H1 (cell line): ENCODE data around the gene TUT4. TPM values are rescaled to one million over a fixed set of nuclear protein-coding genes. Genes with fewer than 3 reads are reported as not detected.

Source experiments
- CTCF ChIA-PET: fragments of 300-600 bp; sonication (Branson Sonifier 250); formaldehyde crosslinking; loops from one replicate; lab custom pipeline; 2021; ENCODE audit not compliant: partially characterized antibody; lab: Charles Lee
- POLR2A ChIA-PET: fragments of 300-600 bp; sonication (Branson Sonifier 250); formaldehyde crosslinking; loops from one replicate; lab custom pipeline; 2021; ENCODE audit warnings: inconsistent platforms; ENCODE audit not compliant: partially characterized antibody; lab: Charles Lee
- DNase-seq, 2 experiments: peaks; one replicate each; pipeline versions ENCODE4 v3.0.0 to v3.0.0-alpha.2; 2010 to 2022; ENCODE audit warnings: low spot score in 2 of 2, low read depth in 1 of 2, mixed read lengths in 1 of 2
- FAIRE-seq: peaks from 2 replicates; lab custom pipeline; 2011; peaks lifted over from hg19 to GRCh38; lab: Jason Lieb, UNC
- H2AFZ ChIP-seq: 2 replicates; pipeline ENCODE4 v1.8.1; 2012; ENCODE audit warnings: low read length, inconsistent platforms
- H2AK5ac ChIP-seq: 2 replicates; pipeline ENCODE4 v1.6.1; 2013; ENCODE audit warnings: low read depth, low read length
- H2BK120ac ChIP-seq: replicated peaks from 2 replicates; pipeline ENCODE3; 2013; ENCODE audit warnings: low read depth, low read length, inconsistent platforms
- H2BK12ac ChIP-seq: 2 replicates; pipeline ENCODE4 v1.6.1; 2013; ENCODE audit warnings: low read depth, low read length
- H2BK15ac ChIP-seq: 2 replicates; pipeline ENCODE4 v1.6.1; 2013; ENCODE audit warnings: low read length
- H2BK20ac ChIP-seq: 2 replicates; pipeline ENCODE4 v1.6.1; 2013; ENCODE audit warnings: low read length
- H2BK5ac ChIP-seq: 2 replicates; pipeline ENCODE4 v1.6.1; 2013; ENCODE audit warnings: low read depth, low read length
- H3K14ac ChIP-seq: 2 replicates; pipeline ENCODE4 v1.6.1; 2013; ENCODE audit warnings: inconsistent platforms; ENCODE audit not compliant: insufficient read length
- H3K18ac ChIP-seq: 2 replicates; pipeline ENCODE4 v1.6.1; 2013; ENCODE audit warnings: low read length; ENCODE audit errors: extremely low read depth
- H3K23ac ChIP-seq: 2 replicates; pipeline ENCODE4 v1.6.1; 2013; ENCODE audit warnings: inconsistent platforms; ENCODE audit not compliant: insufficient read length
- H3K23me2 ChIP-seq: 2 replicates; pipeline ENCODE4 v1.6.1; 2013; ENCODE audit warnings: low read depth, low read length
- H3K27ac ChIP-seq: 2 replicates; pipeline ENCODE4 v1.6.1; 2011; ENCODE audit warnings: low read depth, low read length, inconsistent platforms
- H3K27me3 ChIP-seq, 4 experiments: replicated peaks in 1 of 4; 1 replicate in 1 of 4; 2 replicates in 3 of 4; pipeline versions ENCODE4 v1.6.1 to v1.8.1; 2011 to 2013; ENCODE audit warnings: low read length in 3 of 4, mild to moderate bottlenecking in 3 of 4, inconsistent platforms in 2 of 4, mixed read lengths in 2 of 4, moderate library complexity in 1 of 4; ENCODE audit not compliant: control insufficient read depth in 3 of 4, insufficient read depth in 3 of 4; ENCODE audit errors: extremely low read depth in 1 of 4
- H3K36me3 ChIP-seq, 4 experiments: 2 replicates each; pipeline versions ENCODE4 v1.6.1 to v1.8.1; 2011 to 2013; ENCODE audit warnings: mild to moderate bottlenecking in 4 of 4, low read length in 3 of 4, moderate library complexity in 2 of 4, control low read depth in 1 of 4, inconsistent platforms in 1 of 4; ENCODE audit not compliant: insufficient read depth in 4 of 4, control insufficient read depth in 2 of 4
- H3K4ac ChIP-seq: replicated peaks from 2 replicates; pipeline ENCODE3; 2013; ENCODE audit warnings: low read length, low read depth, mixed read lengths, inconsistent platforms; ENCODE audit not compliant: insufficient read length
- H3K4me1 ChIP-seq, 4 experiments: replicated peaks in 1 of 4; 1 replicate in 1 of 4; 2 replicates in 3 of 4; pipeline versions ENCODE4 v1.6.1 to v1.8.1; 2011 to 2013; ENCODE audit warnings: low read length in 3 of 4, inconsistent platforms in 2 of 4, mixed read lengths in 1 of 4; ENCODE audit not compliant: insufficient read depth in 4 of 4, control insufficient read depth in 3 of 4
- H3K4me2 ChIP-seq, 2 experiments: 2 replicates each; pipeline versions ENCODE4 v1.6.1 to v1.8.1; 2011 to 2013; ENCODE audit warnings: low read depth in 2 of 2, low read length in 2 of 2, control low read depth in 1 of 2, inconsistent platforms in 1 of 2, mild to moderate bottlenecking in 1 of 2; ENCODE audit not compliant: insufficient read depth in 1 of 2
- H3K4me3 ChIP-seq, 4 experiments: fragments of 200-600, 300-600 bp in 1 of 4; sonication (generic), shearing (Covaris generic), sonication (Bioruptor Twin) in 1 of 4; 2 replicates each; pipeline versions ENCODE4 v1.5.1 to v1.8.1; 2011 to 2016; ENCODE audit warnings: low read length in 4 of 4, low read depth in 3 of 4, control low read depth in 2 of 4, inconsistent platforms in 2 of 4, mild to moderate bottlenecking in 2 of 4, mixed read lengths in 1 of 4, moderate library complexity in 1 of 4; ENCODE audit not compliant: insufficient read depth in 2 of 4; ENCODE audit errors: extremely low read depth in 1 of 4
- H3K56ac ChIP-seq: replicated peaks from 2 replicates; pipeline ENCODE3; 2013; ENCODE audit warnings: low read depth, mild to moderate bottlenecking, mixed read lengths, low read length, inconsistent platforms; ENCODE audit not compliant: insufficient read length
- H3K79me1 ChIP-seq: 2 replicates; pipeline ENCODE4 v1.6.1; 2013; ENCODE audit warnings: low read depth, low read length, control low read depth
- H3K79me2 ChIP-seq, 2 experiments: 2 replicates each; pipeline versions ENCODE4 v1.6.1 to v1.8.1; 2012 to 2013; ENCODE audit warnings: low read length in 2 of 2, mild to moderate bottlenecking in 2 of 2, inconsistent platforms in 1 of 2; ENCODE audit not compliant: insufficient read depth in 2 of 2, control insufficient read depth in 1 of 2
- H3K9ac ChIP-seq, 4 experiments: replicated peaks in 1 of 4; 1 replicate in 1 of 4; 2 replicates in 3 of 4; pipeline versions ENCODE4 v1.6.1 to v1.8.1; 2011 to 2013; ENCODE audit warnings: low read depth in 3 of 4, low read length in 3 of 4, control low read depth in 2 of 4, mild to moderate bottlenecking in 2 of 4, moderate library complexity in 2 of 4, inconsistent platforms in 1 of 4; ENCODE audit errors: extremely low read depth in 1 of 4
- H3K9me3 ChIP-seq, 2 experiments: 2 replicates each; pipeline versions ENCODE4 v1.6.1 to v1.8.1; 2012 to 2013; ENCODE audit warnings: mild to moderate bottlenecking in 2 of 2, moderate library complexity in 2 of 2, control low read depth in 1 of 2, inconsistent platforms in 1 of 2, low read depth in 1 of 2, low read length in 1 of 2, mixed read lengths in 1 of 2; ENCODE audit not compliant: insufficient read depth in 2 of 2
- H4K20me1 ChIP-seq, 2 experiments: replicated peaks in 1 of 2; 2 replicates each; pipeline versions ENCODE3 to v1.8.1; 2011 to 2013; ENCODE audit warnings: inconsistent platforms in 2 of 2, low read length in 2 of 2, mild to moderate bottlenecking in 1 of 2; ENCODE audit not compliant: insufficient read depth in 2 of 2, control insufficient read depth in 1 of 2
- H4K5ac ChIP-seq: 2 replicates; pipeline ENCODE4 v1.6.1; 2013; ENCODE audit warnings: low read length, low read depth, mixed read lengths, inconsistent platforms; ENCODE audit not compliant: insufficient read length
- H4K8ac ChIP-seq: 2 replicates; pipeline ENCODE4 v1.8.0; 2013; ENCODE audit warnings: mild to moderate bottlenecking, moderate library complexity, low read length, inconsistent platforms; ENCODE audit not compliant: insufficient read depth; ENCODE audit errors: extremely low read depth
- H4K91ac ChIP-seq: replicated peaks from 2 replicates; pipeline ENCODE3; 2013; ENCODE audit warnings: low read length, mixed read lengths, inconsistent platforms; ENCODE audit not compliant: insufficient read length
- CBX5 ChIP-seq: fragments of 300-800, 300-1000 bp; sonication (generic); IDR thresholded peaks from 2 replicates; pipeline ENCODE4 v1.7.1; 2016; ENCODE audit warnings: antibody characterized with exemption, low read length, low read depth
- CBX8 ChIP-seq: fragments of 300-800, 300-1000 bp; sonication (generic); IDR thresholded peaks from 2 replicates; pipeline ENCODE4 v1.7.1; 2016; ENCODE audit warnings: low read depth, low read length, borderline replicate concordance
- E2F6 ChIP-seq: IDR thresholded peaks from 2 replicates; pipeline ENCODE4 v1.6.1; 2012; ENCODE audit warnings: inconsistent platforms
- KDM5A ChIP-seq: fragments of 200-600 bp; IDR thresholded peaks from 2 replicates; pipeline ENCODE4 v1.7.1; 2012; ENCODE audit warnings: mild to moderate bottlenecking, low read length, inconsistent platforms, mixed read lengths
- MAFK ChIP-seq: IDR thresholded peaks from 2 replicates; pipeline ENCODE4 v1.6.1; 2012; ENCODE audit warnings: low read depth, mild to moderate bottlenecking, improper control_type of control experiment, low read length
- NANOG ChIP-seq: IDR thresholded peaks from 2 replicates; pipeline ENCODE4 v1.6.1; 2011; ENCODE audit warnings: low read length, low read depth, mild to moderate bottlenecking, inconsistent platforms; ENCODE audit not compliant: insufficient read depth, poor library complexity, severe bottlenecking
- PHF8 ChIP-seq: fragments of 200-600 bp; sonication (generic); conservative IDR thresholded peaks from 2 replicates; pipeline ENCODE4 v1.7.1; 2012; ENCODE audit warnings: low read depth, mild to moderate bottlenecking, inconsistent platforms, low read length, moderate library complexity
- RNF2 ChIP-seq: fragments of 200-900, 300-1000 bp; sonication (generic); IDR thresholded peaks from 2 replicates; pipeline ENCODE4 v1.7.1; 2016; ENCODE audit warnings: borderline replicate concordance, low read depth, mild to moderate bottlenecking, antibody characterized with exemption, low read length; ENCODE audit not compliant: poor library complexity, severe bottlenecking; ENCODE audit errors: missing control alignments
- SIRT6 ChIP-seq: IDR thresholded peaks from one replicate; pipeline ENCODE4 v1.7.1; 2012; ENCODE audit warnings: low read length, inconsistent platforms
- TAF1 ChIP-seq: IDR thresholded peaks from 2 replicates; pipeline ENCODE4 v1.6.1; 2011; ENCODE audit warnings: mild to moderate bottlenecking, low read depth, low read length
- TAF7 ChIP-seq: optimal IDR thresholded peaks from 2 replicates; pipeline ENCODE3; 2011; ENCODE audit warnings: low read depth, mild to moderate bottlenecking, inconsistent platforms, low read length, moderate library complexity, borderline replicate concordance
- TCF12 ChIP-seq: IDR thresholded peaks from 2 replicates; pipeline ENCODE4 v1.6.1; 2011; ENCODE audit warnings: low read depth, mild to moderate bottlenecking, low read length
- WGBS, 2 experiments: shearing (Covaris generic) in 1 of 2; methylation state at CpG; one replicate each; pipeline versions ENCODE4 v1.1.6 to v1.1.7; 2013 to 2015; ENCODE audit warnings: low lambda C conversion rate in 2 of 2, mixed read lengths in 2 of 2, inconsistent platforms in 1 of 2, low coverage in 1 of 2, missing lambda C conversion rate in 1 of 2; ENCODE audit not compliant: insufficient replicate concordance in 2 of 2, insufficient coverage in 1 of 2, insufficient read length in 1 of 2; ENCODE audit errors: extremely low coverage in 1 of 2, missing lambda C conversion rate in 1 of 2; 5-methylcytosine and 5-hydroxymethylcytosine counted together
- polyA plus RNA-seq, 7 experiments: library from polyadenylated mRNA; depleted of rRNA in 3 of 7; stranded (reverse) in 5 of 7; unstranded in 2 of 7; fragments of >200 nt in 5 of 7; fragments of 200-250 nt in 2 of 7; gene quantifications; 1 replicate in 5 of 7; 2 replicates in 1 of 7; 4 replicates in 1 of 7; pipeline versions ENCODE4 v1.2.1 to v1.2.3, GENCODE V29; 2011 to 2013; ENCODE audit warnings: missing spikeins in 2 of 7, mixed read lengths in 2 of 7
- total RNA-seq: library from RNA; stranded (reverse); fragmentation: NEBNext Ultra II Directional; extraction: Animal tissue kit (Norgen Biotek cat#: 25700); gene quantifications from 2 replicates; pipeline ENCODE4 v1.2.1, GENCODE V29; 2021

Gene TUT4
- total and polyA plus RNA-seq, 2 of the 8 experiments (the other 6 are each of a cell fraction or from before 2014, with no cell fraction given), result 54.5 to 63.3 TPM

GRCh38 chr1:52506349-52506748 lies 46.5 kb downstream of the TUT4 start:
- Histone ChIP-seq H3K56ac (no peak overlapping the region), H3K36me3 (peaks cover 0 to 3% (median 2%) of the 10 kb centered on the region in 4 experiments; a peak in 2 of 8 replicates), H2BK120ac (no peak overlapping the region), H4K8ac (no peak overlapping the region), H2BK12ac (no peak overlapping the region), H3K18ac (no peak overlapping the region), H3K27me3 (no peaks in the 10 kb centered on the region), H2BK15ac (no peak overlapping the region), H3K9ac (no peak overlapping the region), H3K4ac (no peak overlapping the region), H3K23ac (no peak overlapping the region), H4K91ac (no peak overlapping the region), H3K79me2 (no peaks in the 10 kb centered on the region), H4K20me1 (peaks cover 0 to 2% of the 10 kb centered on the region in 2 experiments), H3K23me2 (no peaks in the 10 kb centered on the region; the same call in 1 of the 2 replicates), H2BK20ac (no peak overlapping the region), H3K4me2 (no peak overlapping the region), H2AK5ac (no peak overlapping the region), H3K14ac (no peak overlapping the region), H4K5ac (no peak overlapping the region), H3K79me1 (no peaks in the 10 kb centered on the region; the same call in 1 of the 2 replicates), H2BK5ac (no peak overlapping the region), H3K4me3 (no peak overlapping the region), H3K4me1 (no peaks in the 10 kb centered on the region), H3K9me3 (no peaks in the 10 kb centered on the region), H3K27ac (no peak overlapping the region), H2AFZ (no peak overlapping the region)
- DNase-seq, result no peak
- ChIA-PET CTCF (no interaction called here), POLR2A (no interaction called here)
- no peak for FAIRE-seq
- 96% methylated on average over 3 of the region's 3 CpGs; no CpG with 5 or more reads in 1 of the 2 experiments for WGBS, 2 experiments
- TF ChIP-seq SIRT6 (no peak), NANOG (no peak), E2F6 (no peak), KDM5A (no peak), TAF1 (no peak), CBX5 (no peak), TAF7 (no peak), PHF8 (no peak), CBX8 (no peak), RNF2 (no peak), TCF12 (no peak), MAFK (no peak)
